ENCODE measurements around the gene PRELID3B.

DNA sequence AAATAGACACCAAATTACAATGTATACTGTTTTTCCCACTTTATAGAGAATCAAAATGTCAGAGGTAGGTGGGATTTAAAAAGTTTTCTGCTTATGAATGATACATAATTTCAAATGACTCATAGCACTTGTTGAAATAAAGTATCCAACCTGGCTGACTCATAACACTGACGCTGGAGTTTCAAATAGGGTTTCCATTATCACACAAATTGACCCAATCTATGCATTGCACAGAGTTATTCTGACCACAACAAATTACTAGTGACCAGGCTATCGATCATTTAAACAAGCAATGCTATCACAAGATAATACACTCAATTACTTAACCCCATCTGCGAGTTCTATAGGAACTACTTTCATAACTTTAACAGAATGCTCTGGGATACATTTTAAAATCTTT lies 31.9 kb upstream of the PRELID3B start:
- no peak for TF ChIP-seq CTCF (IDR thresholded peaks at IDR 0.05; ENCODE audit: insufficient read depth, low read length, poor library complexity, severe bottlenecking)
- TF ChIP-seq EZH2phosphoT487 (conservative IDR thresholded peaks at IDR 0.05; ENCODE audit: low read length): no peak
